Endothelial cell (in vitro differentiated cells): ENCODE data around the gene HCST. TPM values are rescaled to one million over a fixed set of nuclear protein-coding genes. Genes with fewer than 3 reads are reported as not detected.
"Not testable (repeated sequence)": the region's sequence is repeated elsewhere in the genome, so short reads cannot be mapped to it uniquely, and the experiment has no call there.

Experiments
- DNase-seq: peaks from one replicate; pipeline ENCODE4 v3.0.0; 2021; ENCODE audit warnings: low spot score
- H3K27ac Mint-ChIP-seq: one replicate; pipeline ENCODE4 v1.8.0; 2021; ENCODE audit warnings: mixed read lengths, inconsistent platforms; ENCODE audit not compliant: unreplicated experiment
- H3K27me3 Mint-ChIP-seq: one replicate; pipeline ENCODE4 v1.8.0; 2021; ENCODE audit warnings: mild to moderate bottlenecking, moderate library complexity, mixed read lengths, inconsistent platforms; ENCODE audit not compliant: unreplicated experiment
- H3K36me3 Mint-ChIP-seq: one replicate; pipeline ENCODE4 v1.8.0; 2021; ENCODE audit warnings: mild to moderate bottlenecking, low read depth, mixed read lengths, inconsistent platforms; ENCODE audit not compliant: unreplicated experiment
- H3K4me1 Mint-ChIP-seq: one replicate; pipeline ENCODE4 v1.8.0; 2021; ENCODE audit warnings: mild to moderate bottlenecking, mixed read lengths, inconsistent platforms; ENCODE audit not compliant: unreplicated experiment
- H3K4me3 Mint-ChIP-seq: one replicate; pipeline ENCODE4 v1.8.0; 2021; ENCODE audit warnings: mild to moderate bottlenecking, mixed read lengths, inconsistent platforms; ENCODE audit not compliant: unreplicated experiment
- H3K9me3 Mint-ChIP-seq: one replicate; pipeline ENCODE4 v1.8.0; 2021; ENCODE audit warnings: mixed read lengths, inconsistent platforms; ENCODE audit not compliant: unreplicated experiment
- CTCF ChIP-seq: fragments of 200-600 bp; sonication (generic); IDR thresholded peaks from one replicate; pipeline ENCODE4 v1.5.0; 2021; ENCODE audit warnings: antibody characterized with exemption; ENCODE audit not compliant: unreplicated experiment
- total RNA-seq: library from RNA; stranded (reverse); fragmentation: NEBNext Ultra II Directional; extraction: Animal tissue kit (Norgen Biotek cat#: 25700); gene quantifications from one replicate; pipeline ENCODE4 v1.2.1, GENCODE V29; 2021; ENCODE audit not compliant: unreplicated experiment

The HCST gene
- total RNA-seq, 1 donor from 2014 or later = 0.95 TPM

- H3K4me3 Mint-ChIP-seq = no peak overlapping the region
- H3K9me3 Mint-ChIP-seq = no peaks in the 10 kb centered on the region
- peaks cover 37% of the 10 kb centered on the region for H3K27me3 Mint-ChIP-seq
- DNase-seq = no peak
- TF ChIP-seq CTCF = no peak
- no peak overlapping the region for H3K27ac Mint-ChIP-seq
- peaks cover 10% of the 10 kb centered on the region for H3K4me1 Mint-ChIP-seq
- peaks cover 10% of the 10 kb centered on the region for H3K36me3 Mint-ChIP-seq
Observed at GRCh38 chr19:35863018-35863417, 39.3 kb upstream of the HCST start.

- DNase-seq = peak; percentile 65
- TF ChIP-seq CTCF = no peak
- Mint-ChIP-seq H3K36me3 (peaks cover 7% of the 10 kb centered on the region), H3K27ac (no peak within 1 kb of the TSS), H3K4me3 (peak within 1 kb of the TSS; percentile 87), H3K9me3 (no peaks in the 10 kb centered on the region), H3K4me1 (peaks cover 6% of the 10 kb centered on the region), H3K27me3 (peaks cover 33% of the 10 kb centered on the region)
Observed at GRCh38 chr19:35868172-35868822, 34.0 kb upstream of the HCST start, which contains the start of gene APLP1. Gene APLP1 (plus strand): TSS chr19:35868574. CDS start chr19:35868637, 63 bp downstream.

GRCh38 chr19:35868823-35869326 lies 33.5 kb upstream of the HCST start:
- Mint-ChIP-seq H3K27me3 (peaks cover 35% of the 10 kb centered on the region), H3K27ac (no peak overlapping the region), H3K36me3 (peaks cover 7% of the 10 kb centered on the region), H3K4me3 (peak overlapping the region; percentile 71), H3K9me3 (no peaks in the 10 kb centered on the region), H3K4me1 (peaks cover 6% of the 10 kb centered on the region)
- TF ChIP-seq CTCF = no peak
- DNase-seq = no peak

GRCh38 chr19:35869327-35870123 lies 32.8 kb upstream of the HCST start:
- Mint-ChIP-seq H3K9me3 (no peaks in the 10 kb centered on the region), H3K36me3 (peaks cover 7% of the 10 kb centered on the region), H3K4me3 (peak overlapping the region; percentile 83), H3K27me3 (peaks cover 32% of the 10 kb centered on the region), H3K4me1 (peaks cover 6% of the 10 kb centered on the region), H3K27ac (peak overlapping the region; percentile 57)
- peak; percentile 74 for DNase-seq
- no peak for TF ChIP-seq CTCF

- peak overlapping the region; percentile 57 for H3K27ac Mint-ChIP-seq
- peak; percentile 43 for DNase-seq
- peak overlapping the region; percentile 83 for H3K4me3 Mint-ChIP-seq
- H3K36me3 Mint-ChIP-seq, H3K4me1 Mint-ChIP-seq, H3K9me3 Mint-ChIP-seq: not testable (repeated sequence)
- H3K27me3 Mint-ChIP-seq = peaks cover 32% of the 10 kb centered on the region
Observed at GRCh38 chr19:35870124-35870736, 32.1 kb upstream of the HCST start.
